ENCODE results near the gene CYSLTR2.

- TF ChIP-seq CTCF (IDR thresholded peaks at IDR 0.05; ENCODE audit: insufficient read depth, low read length, poor library complexity, severe bottlenecking), result no peak
- no peak for TF ChIP-seq EZH2phosphoT487 (conservative IDR thresholded peaks at IDR 0.05; ENCODE audit: low read length)
Observed at GRCh38 chr13:48733739-48734335, 80.1 kb downstream of the CYSLTR2 start.

All from SU-DHL-6 (cell line).